ENCODE data around the gene ERCC6L2. TPM values are rescaled to one million over a fixed set of nuclear protein-coding genes. Genes with fewer than 3 reads are reported as not detected.

The ERCC6L2 gene
- total RNA-seq, 1 experiment from 2014 or later: 45.4 TPM

- ChIA-PET POLR2A (no interaction called here), CTCF (no interaction called here)
- Histone ChIP-seq H3K4me3 (ENCODE audit: low read depth, low read length) (no peak overlapping the region), H3K36me3 (ENCODE audit: control insufficient read depth, insufficient read depth, low read length) (no peaks in the 10 kb centered on the region), H3K4me1 (no peaks in the 10 kb centered on the region), H3K27me3 (replicated peaks; ENCODE audit: control insufficient read depth, insufficient read depth, low read length) (no peaks in the 10 kb centered on the region), H3K9me3 (0 out of 2 replicates have a peak, but pooled peaks cover 7% of the 10 kb centered on the region)
- H3K9me3 Mint-ChIP-seq (ENCODE audit: unreplicated experiment): no peaks in the 10 kb centered on the region
- TF ChIP-seq CTCF (IDR thresholded peaks at IDR 0.05; ENCODE audit: insufficient read depth in 1 of 2, low read depth in 1 of 2, low read length in 1 of 2, severe bottlenecking in 1 of 2, unreplicated experiment in 1 of 2): no peak
- intact Hi-C loops (cut with micrococcal nuclease; ENCODE audit: unreplicated experiment): loop anchor here (10.0 kb wide), 2 partner anchors 136 to 556 kb away; partner anchors contain the start of gene FANCC
- H3K27me3 Mint-ChIP-seq (ENCODE audit: insufficient read depth, unreplicated experiment): no peaks in the 10 kb centered on the region
- H3K4me3 Mint-ChIP-seq (ENCODE audit: unreplicated experiment): no peak overlapping the region
- no peak for DNase-seq
- no peaks in the 10 kb centered on the region for H3K4me1 Mint-ChIP-seq (ENCODE audit: low read depth, unreplicated experiment)
- no peak overlapping the region for H3K27ac Mint-ChIP-seq (ENCODE audit: unreplicated experiment)
- no TSS peak for BruUV-seq (replicated peaks)
- peaks cover 12% of the 10 kb centered on the region for H3K36me3 Mint-ChIP-seq (ENCODE audit: insufficient read depth, unreplicated experiment)
Measured at GRCh38 chr9:95870352-95870751, 5.1 kb upstream of the ERCC6L2 start.

- Histone ChIP-seq H3K4me1 (no peaks in the 10 kb centered on the region), H3K36me3 (ENCODE audit: control insufficient read depth, insufficient read depth, low read length) (no peaks in the 10 kb centered on the region), H3K9me3 (0 out of 2 replicates have a peak, but pooled peaks cover 7% of the 10 kb centered on the region), H3K4me3 (ENCODE audit: low read depth, low read length) (no peak overlapping the region), H3K27me3 (replicated peaks; ENCODE audit: control insufficient read depth, insufficient read depth, low read length) (no peaks in the 10 kb centered on the region)
- BruUV-seq (replicated peaks): no TSS peak
- no peak for TF ChIP-seq CTCF (IDR thresholded peaks at IDR 0.05; ENCODE audit: insufficient read depth in 1 of 2, low read depth in 1 of 2, low read length in 1 of 2, severe bottlenecking in 1 of 2, unreplicated experiment in 1 of 2)
- CTCF ChIA-PET: no interaction called here
- DNase-seq: no peak
- H3K4me3 Mint-ChIP-seq (ENCODE audit: unreplicated experiment): no peak overlapping the region
- POLR2A ChIA-PET: no interaction called here
- H3K27me3 Mint-ChIP-seq (ENCODE audit: insufficient read depth, unreplicated experiment): no peaks in the 10 kb centered on the region
- H3K4me1 Mint-ChIP-seq (ENCODE audit: low read depth, unreplicated experiment): no peaks in the 10 kb centered on the region
- peaks cover 17% of the 10 kb centered on the region for H3K36me3 Mint-ChIP-seq (ENCODE audit: insufficient read depth, unreplicated experiment)
- intact Hi-C loops (cut with micrococcal nuclease; ENCODE audit: unreplicated experiment): loop anchor here (10.0 kb wide), 2 partner anchors 136 to 556 kb away; partner anchors contain the start of gene FANCC
- H3K9me3 Mint-ChIP-seq (ENCODE audit: unreplicated experiment): no peaks in the 10 kb centered on the region
- no peak overlapping the region for H3K27ac Mint-ChIP-seq (ENCODE audit: unreplicated experiment)
Measured at GRCh38 chr9:95870906-95871305, 4.6 kb upstream of the ERCC6L2 start.

GRCh38 chr9:95874303-95874988 lies 1.0 kb upstream of the ERCC6L2 start:
- H3K4me1 Mint-ChIP-seq (ENCODE audit: low read depth, unreplicated experiment): no peaks in the 10 kb centered on the region
- no peaks in the 10 kb centered on the region for H3K4me1 ChIP-seq
- no peak overlapping the region for H3K4me3 Mint-ChIP-seq (ENCODE audit: unreplicated experiment)
- intact Hi-C loops (cut with micrococcal nuclease; ENCODE audit: unreplicated experiment): loop anchor here (2.0 to 10.0 kb wide), 3 partner anchors 140 to 560 kb away; partner anchors contain the start of gene FANCC
- no peak overlapping the region for H3K27ac Mint-ChIP-seq (ENCODE audit: unreplicated experiment)
- no peak overlapping the region for H3K4me3 ChIP-seq (ENCODE audit: low read depth, low read length)
- no TSS peak for BruUV-seq (replicated peaks)
- ChIA-PET POLR2A (interaction anchor here (0.7 to 1.0 kb wide), 2 partner anchors 147 to 365 kb away, joined by 3 read pairs; no protein-coding TSS in a partner anchor), CTCF (no interaction called here)
- peak in 1 of 2 experiments; percentile 7 for DNase-seq
- no peaks in the 10 kb centered on the region for H3K9me3 Mint-ChIP-seq (ENCODE audit: unreplicated experiment)
- H3K36me3 ChIP-seq (ENCODE audit: control insufficient read depth, insufficient read depth, low read length): no peaks in the 10 kb centered on the region
- H3K27me3 Mint-ChIP-seq (ENCODE audit: insufficient read depth, unreplicated experiment): no peaks in the 10 kb centered on the region
- H3K27me3 ChIP-seq (replicated peaks; ENCODE audit: control insufficient read depth, insufficient read depth, low read length): no peaks in the 10 kb centered on the region
- H3K36me3 Mint-ChIP-seq (ENCODE audit: insufficient read depth, unreplicated experiment): peaks cover 18% of the 10 kb centered on the region
- TF ChIP-seq CTCF (IDR thresholded peaks at IDR 0.05; ENCODE audit: insufficient read depth in 1 of 2, low read depth in 1 of 2, low read length in 1 of 2, severe bottlenecking in 1 of 2, unreplicated experiment in 1 of 2): no peak
- no peaks in the 10 kb centered on the region for H3K9me3 ChIP-seq
